Keratinocyte (primary cell): ENCODE measurements around the gene ZNF438.

Experiments used
- CTCF ChIP-seq, 3 experiments: IDR thresholded peaks in 1 of 3; conservative IDR thresholded peaks in 1 of 3; optimal IDR thresholded peaks in 1 of 3; 2 replicates in 2 of 3; 3 replicates in 1 of 3; pipeline versions ENCODE3 to v1.5.1; 2011; ENCODE audit warnings: low read length in 3 of 3, mild to moderate bottlenecking in 3 of 3, moderate library complexity in 2 of 3, control low read depth in 1 of 3, inconsistent platforms in 1 of 3; ENCODE audit not compliant: insufficient read depth in 2 of 3; ENCODE audit errors: extremely low read depth in 1 of 3
- EZH2 ChIP-seq: IDR thresholded peaks from one replicate; pipeline ENCODE4 v1.6.1; 2012; ENCODE audit warnings: inconsistent platforms, mild to moderate bottlenecking, low read length, moderate library complexity

- no peak for TF ChIP-seq EZH2
- TF ChIP-seq CTCF (optimal IDR thresholded peaks at IDR 0.05 in 1 of 3, IDR thresholded peaks at IDR 0.05 in 1 of 3, conservative IDR thresholded peaks at IDR 0.05 in 1 of 3; ENCODE audit: extremely low read depth in 1 of 3, insufficient read depth in 2 of 3, low read length in 3 of 3) = no peak
Measured at GRCh38 chr10:30970760-30971460, 60.8 kb downstream of the ZNF438 start.
